ENCODE measurements around the gene TGFBR2.
"Not testable (repeated sequence)": the region's sequence is repeated elsewhere in the genome, so short reads cannot be mapped to it uniquely, and the experiment has no call there.

Gene TGFBR2

GRCh38 chr3:30664459-30664858, 58.1 kb downstream of the TGFBR2 start:
- no peak overlapping the region for H3K4me3 ChIP-seq (ENCODE audit: low read depth, low read length)
- no peak for TF ChIP-seq CTCF (IDR thresholded peaks at IDR 0.05; ENCODE audit: borderline replicate concordance, insufficient read depth, low read depth, low read length)

- TF ChIP-seq CTCF (IDR thresholded peaks at IDR 0.05; ENCODE audit: borderline replicate concordance, insufficient read depth, low read depth, low read length) = no peak
Observed at GRCh38 chr3:30664884-30665283, 58.5 kb downstream of the TGFBR2 start.

GRCh38 chr3:30665539-30665938, 59.1 kb downstream of the TGFBR2 start:
- no peak overlapping the region for H3K4me3 ChIP-seq (ENCODE audit: low read depth, low read length)
- no peak for TF ChIP-seq CTCF (IDR thresholded peaks at IDR 0.05; ENCODE audit: borderline replicate concordance, insufficient read depth, low read depth, low read length)

More at GRCh38 chr3:30664884-30665283, 58.5 kb downstream of the TGFBR2 start:
- no peak overlapping the region for H3K4me3 ChIP-seq (ENCODE audit: low read depth, low read length)

- no peak overlapping the region for H3K4me3 ChIP-seq (ENCODE audit: low read depth, low read length)
- no peak for TF ChIP-seq CTCF (IDR thresholded peaks at IDR 0.05; ENCODE audit: borderline replicate concordance, insufficient read depth, low read depth, low read length)
Observed at GRCh38 chr3:30666572-30667279, 60.3 kb downstream of the TGFBR2 start.

GRCh38 chr3:30667280-30667651, 60.9 kb downstream of the TGFBR2 start:
- TF ChIP-seq CTCF (IDR thresholded peaks at IDR 0.05; ENCODE audit: borderline replicate concordance, insufficient read depth, low read depth, low read length) = no peak
- no peak overlapping the region for H3K4me3 ChIP-seq (ENCODE audit: low read depth, low read length)

GRCh38 chr3:30668051-30668609, 61.7 kb downstream of the TGFBR2 start:
- no peak overlapping the region for H3K4me3 ChIP-seq (ENCODE audit: low read depth, low read length)
- TF ChIP-seq CTCF (IDR thresholded peaks at IDR 0.05; ENCODE audit: borderline replicate concordance, insufficient read depth, low read depth, low read length) = no peak

- not testable (repeated sequence) for H3K4me3 ChIP-seq (ENCODE audit: low read depth, low read length)
Observed at GRCh38 chr3:30669360-30669934, 63.0 kb downstream of the TGFBR2 start.
